Middle frontal gyrus (tissue), 1 donor: ENCODE measurements around the gene TMEM52.

Source experiments
- DNase-seq: peaks from one replicate; pipeline ENCODE4 v3.0.0-alpha.2; 2015; ENCODE audit warnings: low spot score; ENCODE audit errors: extremely low spot score

The TMEM52 gene

GRCh38 chr1:1873186-1873585, 45.9 kb downstream of the TMEM52 start:
- DNase-seq, result no peak

GRCh38 chr1:1872329-1872994, 46.6 kb downstream of the TMEM52 start:
- DNase-seq, result no peak

GRCh38 chr1:1869469-1869868, 49.6 kb downstream of the TMEM52 start:
- DNase-seq, result no peak
